WTC11 (cell line): ENCODE measurements around the gene SLC25A48. TPM values are rescaled to one million over a fixed set of nuclear protein-coding genes. Genes with fewer than 3 reads are reported as not detected.

Source experiments
- ATAC-seq: fragments of 200-7000 bp; cut with Tn5 transposase; 2 replicates; pipeline ENCODE4 v1.10.0; 2021; ENCODE audit warnings: mild to moderate bottlenecking, moderate library complexity
- CTCF ChIA-PET: fragments of 300-600 bp; sonication (Branson Sonifier 250); formaldehyde crosslinking; loops from one replicate; lab custom pipeline; 2021; ENCODE audit warnings: antibody characterized with exemption; lab: Charles Lee
- POLR2A ChIA-PET: fragments of 350-600 bp; sonication (Branson Sonifier 250); formaldehyde crosslinking; loops from one replicate; lab custom pipeline; 2021; ENCODE audit warnings: antibody characterized with exemption; lab: Charles Lee
- DNase-seq: peaks from one replicate; pipeline ENCODE4 v3.0.0; 2021; ENCODE audit warnings: low spot score
- H3K27ac Mint-ChIP-seq: 2 replicates; pipeline ENCODE4 v1.8.0; 2021; ENCODE audit warnings: mixed read lengths
- H3K27me3 Mint-ChIP-seq: 2 replicates; pipeline ENCODE4 v1.8.0; 2021; ENCODE audit warnings: low read depth, mild to moderate bottlenecking, moderate library complexity, mixed read lengths
- H3K36me3 Mint-ChIP-seq: 2 replicates; pipeline ENCODE4 v1.8.0; 2021; ENCODE audit warnings: mixed read lengths
- H3K4me1 Mint-ChIP-seq: 2 replicates; pipeline ENCODE4 v1.8.0; 2022; ENCODE audit warnings: mixed read lengths
- H3K4me3 Mint-ChIP-seq: 2 replicates; pipeline ENCODE4 v1.8.0; 2021; ENCODE audit warnings: mild to moderate bottlenecking, moderate library complexity, mixed read lengths
- H3K9me3 Mint-ChIP-seq: 2 replicates; pipeline ENCODE4 v1.8.0; 2021; ENCODE audit warnings: mixed read lengths
- E2F1 ChIP-seq: sonication (generic); formaldehyde crosslinking; IDR thresholded peaks from 2 replicates; pipeline ENCODE4 v1.8.0; 2022; ENCODE audit warnings: mild to moderate bottlenecking, missing genetic modification reagents
- ESRRA ChIP-seq: sonication (generic); formaldehyde crosslinking; IDR thresholded peaks from 2 replicates; pipeline ENCODE4 v1.8.1; 2022; ENCODE audit warnings: mild to moderate bottlenecking, missing genetic modification reagents, borderline replicate concordance
- FOXP1 ChIP-seq: sonication (generic); formaldehyde crosslinking; IDR thresholded peaks from 2 replicates; pipeline ENCODE4 v1.8.0; 2022; ENCODE audit warnings: missing genetic modification reagents, mild to moderate bottlenecking, moderate library complexity, borderline replicate concordance
- GABPB1 ChIP-seq: sonication (generic); formaldehyde crosslinking; IDR thresholded peaks from 2 replicates; pipeline ENCODE4 v1.8.1; 2023; ENCODE audit warnings: mild to moderate bottlenecking, missing genetic modification reagents
- HMGXB4 ChIP-seq: sonication (generic); formaldehyde crosslinking; IDR thresholded peaks from 2 replicates; pipeline ENCODE4 v1.8.1; 2023; ENCODE audit warnings: mild to moderate bottlenecking, moderate library complexity, missing genetic modification reagents
- JAZF1 ChIP-seq: fragments of 250-450 bp; sonication (Bioruptor Pico); IDR thresholded peaks from 2 replicates; pipeline ENCODE4 v1.9.0; 2021; ENCODE audit warnings: moderate library complexity, mild to moderate bottlenecking, inconsistent platforms
- KAT7 ChIP-seq: sonication (generic); formaldehyde crosslinking; IDR thresholded peaks from 2 replicates; pipeline ENCODE4 v1.8.1; 2023; ENCODE audit warnings: missing genetic modification reagents, mild to moderate bottlenecking, borderline replicate concordance
- NFYB ChIP-seq: sonication (generic); formaldehyde crosslinking; conservative IDR thresholded peaks from 2 replicates; pipeline ENCODE4 v1.8.0; 2022; ENCODE audit warnings: low read depth, missing genetic modification reagents
- SMAD3 ChIP-seq: sonication (generic); formaldehyde crosslinking; IDR thresholded peaks from 2 replicates; pipeline ENCODE4 v1.8.0; 2022; ENCODE audit warnings: missing genetic modification reagents, mild to moderate bottlenecking, borderline replicate concordance
- SP1 ChIP-seq: sonication (generic); formaldehyde crosslinking; conservative IDR thresholded peaks from 2 replicates; pipeline ENCODE4 v1.8.1; 2022; ENCODE audit warnings: missing genetic modification reagents
- TCF7 ChIP-seq: sonication (generic); formaldehyde crosslinking; IDR thresholded peaks from 2 replicates; pipeline ENCODE4 v1.8.0; 2022; ENCODE audit warnings: mild to moderate bottlenecking, low read depth, missing genetic modification reagents, moderate library complexity
- TP53 ChIP-seq: sonication (generic); formaldehyde crosslinking; IDR thresholded peaks from 2 replicates; pipeline ENCODE4 v1.8.1; 2023; ENCODE audit warnings: mild to moderate bottlenecking, missing genetic modification reagents
- ZBTB43 ChIP-seq: sonication (generic); formaldehyde crosslinking; IDR thresholded peaks from 2 replicates; pipeline ENCODE4 v1.8.1; 2023; ENCODE audit warnings: mild to moderate bottlenecking, missing genetic modification reagents
- ZNF317 ChIP-seq: sonication (generic); formaldehyde crosslinking; IDR thresholded peaks from 2 replicates; pipeline ENCODE4 v1.8.1; 2023; ENCODE audit warnings: low read depth, mild to moderate bottlenecking, moderate library complexity, missing genetic modification reagents, borderline replicate concordance
- ZNF416 ChIP-seq: fragments of 250-450 bp; sonication (Bioruptor Pico); IDR thresholded peaks from 2 replicates; pipeline ENCODE4 v1.9.0; 2021; ENCODE audit warnings: mild to moderate bottlenecking, inconsistent platforms
- ZNF671 ChIP-seq: fragments of 250-450 bp; sonication (Bioruptor Pico); IDR thresholded peaks from 2 replicates; pipeline ENCODE4 v1.8.0; 2021; ENCODE audit warnings: mild to moderate bottlenecking
- total RNA-seq: library from RNA; stranded (reverse); gene quantifications from 3 replicates; pipeline ENCODE4 v1.2.3, GENCODE V29; 2021
- TF ChIP-seq, protein P1 (sequence below): fragments of 250-450 bp; sonication (Bioruptor Pico); IDR thresholded peaks from 2 replicates; pipeline ENCODE4 v1.9.0; 2021; ENCODE audit warnings: mild to moderate bottlenecking, borderline replicate concordance
- TF ChIP-seq, protein P2 (sequence below): sonication (generic); formaldehyde crosslinking; IDR thresholded peaks from 2 replicates; pipeline ENCODE4 v1.8.0; 2023; ENCODE audit warnings: missing genetic modification reagents

Gene SLC25A48
- total RNA-seq, 1 experiment from 2014 or later: 1.1 TPM

DNA sequence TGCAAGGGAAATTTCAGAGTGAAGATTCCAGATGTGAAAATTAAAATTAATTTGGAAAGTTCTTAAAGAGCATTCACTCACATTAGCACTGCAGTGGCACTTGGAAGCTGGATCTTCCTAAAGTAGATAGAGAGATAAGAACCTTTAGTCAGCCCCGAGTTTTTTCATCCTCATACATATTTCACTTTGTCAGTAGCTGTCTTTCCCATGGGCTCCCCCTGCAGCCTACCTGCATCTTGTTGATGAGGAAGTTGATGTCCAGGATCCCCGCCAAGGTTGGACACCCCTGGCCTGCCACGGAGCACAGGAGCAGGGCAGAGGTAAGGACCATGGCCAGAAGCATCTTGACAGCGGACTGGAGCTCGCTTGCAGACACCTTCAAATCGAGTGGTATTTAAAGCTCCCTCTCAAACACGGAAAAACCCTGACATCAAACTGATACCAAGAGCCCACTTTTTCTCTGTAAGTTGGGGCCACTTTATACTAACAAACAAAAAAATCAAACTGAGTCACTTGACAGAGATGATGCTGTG, 61.1 kb downstream of the SLC25A48 start, which contains the start of gene IL9:
TSS of gene IL9 (minus strand) at position 368 of the 533 bp plus-strand sequence. CDS start at position 343, 25 bp downstream.
- Mint-ChIP-seq H3K9me3 (no peaks in the 10 kb centered on the region), H3K27ac (no peak within 1 kb of the TSS), H3K27me3 (no peaks in the 10 kb centered on the region; the same call in 1 of the 2 replicates), H3K4me1 (no peaks in the 10 kb centered on the region)
- DNase-seq: no peak
- POLR2A ChIA-PET: no interaction called here
- no peak for ATAC-seq
- TF ChIP-seq FOXP1 (CRISPR knock-in tag) (no peak), NFYB (CRISPR knock-in tag) (no peak), ZNF317 (CRISPR knock-in tag) (no peak), TCF7 (CRISPR knock-in tag) (no peak), ZNF671 (CRISPR knock-in tag) (no peak), ESRRA (CRISPR knock-in tag) (no peak), SMAD3 (no peak), SP1 (CRISPR knock-in tag) (no peak), ZNF416 (no peak)
- TF ChIP-seq, protein P1, sequence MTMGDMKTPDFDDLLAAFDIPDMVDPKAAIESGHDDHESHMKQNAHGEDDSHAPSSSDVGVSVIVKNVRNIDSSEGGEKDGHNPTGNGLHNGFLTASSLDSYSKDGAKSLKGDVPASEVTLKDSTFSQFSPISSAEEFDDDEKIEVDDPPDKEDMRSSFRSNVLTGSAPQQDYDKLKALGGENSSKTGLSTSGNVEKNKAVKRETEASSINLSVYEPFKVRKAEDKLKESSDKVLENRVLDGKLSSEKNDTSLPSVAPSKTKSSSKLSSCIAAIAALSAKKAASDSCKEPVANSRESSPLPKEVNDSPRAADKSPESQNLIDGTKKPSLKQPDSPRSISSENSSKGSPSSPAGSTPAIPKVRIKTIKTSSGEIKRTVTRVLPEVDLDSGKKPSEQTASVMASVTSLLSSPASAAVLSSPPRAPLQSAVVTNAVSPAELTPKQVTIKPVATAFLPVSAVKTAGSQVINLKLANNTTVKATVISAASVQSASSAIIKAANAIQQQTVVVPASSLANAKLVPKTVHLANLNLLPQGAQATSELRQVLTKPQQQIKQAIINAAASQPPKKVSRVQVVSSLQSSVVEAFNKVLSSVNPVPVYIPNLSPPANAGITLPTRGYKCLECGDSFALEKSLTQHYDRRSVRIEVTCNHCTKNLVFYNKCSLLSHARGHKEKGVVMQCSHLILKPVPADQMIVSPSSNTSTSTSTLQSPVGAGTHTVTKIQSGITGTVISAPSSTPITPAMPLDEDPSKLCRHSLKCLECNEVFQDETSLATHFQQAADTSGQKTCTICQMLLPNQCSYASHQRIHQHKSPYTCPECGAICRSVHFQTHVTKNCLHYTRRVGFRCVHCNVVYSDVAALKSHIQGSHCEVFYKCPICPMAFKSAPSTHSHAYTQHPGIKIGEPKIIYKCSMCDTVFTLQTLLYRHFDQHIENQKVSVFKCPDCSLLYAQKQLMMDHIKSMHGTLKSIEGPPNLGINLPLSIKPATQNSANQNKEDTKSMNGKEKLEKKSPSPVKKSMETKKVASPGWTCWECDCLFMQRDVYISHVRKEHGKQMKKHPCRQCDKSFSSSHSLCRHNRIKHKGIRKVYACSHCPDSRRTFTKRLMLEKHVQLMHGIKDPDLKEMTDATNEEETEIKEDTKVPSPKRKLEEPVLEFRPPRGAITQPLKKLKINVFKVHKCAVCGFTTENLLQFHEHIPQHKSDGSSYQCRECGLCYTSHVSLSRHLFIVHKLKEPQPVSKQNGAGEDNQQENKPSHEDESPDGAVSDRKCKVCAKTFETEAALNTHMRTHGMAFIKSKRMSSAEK: no peak
- TF ChIP-seq, all 79 proteins: peak for 0
- CTCF ChIA-PET: interaction anchor here (0.6 kb wide), 1 partner anchor 335 kb away, joined by 3 read pairs; no protein-coding TSS in a partner anchor
- Mint-ChIP-seq H3K4me3 (no peak within 1 kb of the TSS), H3K36me3 (no peaks in the 10 kb centered on the region)

DNA sequence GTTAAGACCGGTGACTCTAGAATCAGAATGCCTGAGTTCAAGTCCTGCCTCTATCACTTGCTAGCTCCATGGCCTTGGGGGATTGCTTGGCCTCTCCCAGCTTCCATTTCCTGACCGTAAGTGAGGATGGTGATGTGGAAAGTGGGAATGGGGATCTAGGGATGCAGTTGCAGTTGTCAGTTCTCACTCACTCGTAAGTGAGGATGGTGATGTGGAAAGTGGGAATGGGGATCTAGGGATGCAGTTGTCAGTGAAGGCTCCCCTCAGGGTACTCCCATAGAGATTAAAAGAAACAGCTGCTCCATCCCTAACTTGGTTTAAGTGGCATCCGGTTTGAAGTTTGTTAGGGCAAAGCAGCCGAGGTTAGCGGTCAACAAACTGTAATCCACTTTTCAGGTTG, 64.2 kb downstream of the SLC25A48 start:
- ATAC-seq (no peak), DNase-seq (no peak)
- Mint-ChIP-seq H3K4me1 (no peaks in the 10 kb centered on the region), H3K27me3 (no peaks in the 10 kb centered on the region; the same call in 1 of the 2 replicates), H3K9me3 (no peaks in the 10 kb centered on the region), H3K4me3 (no peak overlapping the region), H3K36me3 (no peaks in the 10 kb centered on the region), H3K27ac (no peak overlapping the region)
- TF ChIP-seq E2F1 (CRISPR knock-in tag) (no peak), KAT7 (CRISPR knock-in tag) (no peak), SP1 (CRISPR knock-in tag) (no peak), JAZF1 (CRISPR knock-in tag) (no peak), ZBTB43 (CRISPR knock-in tag) (no peak), GABPB1 (no peak), TP53 (CRISPR knock-in tag) (no peak), HMGXB4 (no peak)
- TF ChIP-seq, protein P2, sequence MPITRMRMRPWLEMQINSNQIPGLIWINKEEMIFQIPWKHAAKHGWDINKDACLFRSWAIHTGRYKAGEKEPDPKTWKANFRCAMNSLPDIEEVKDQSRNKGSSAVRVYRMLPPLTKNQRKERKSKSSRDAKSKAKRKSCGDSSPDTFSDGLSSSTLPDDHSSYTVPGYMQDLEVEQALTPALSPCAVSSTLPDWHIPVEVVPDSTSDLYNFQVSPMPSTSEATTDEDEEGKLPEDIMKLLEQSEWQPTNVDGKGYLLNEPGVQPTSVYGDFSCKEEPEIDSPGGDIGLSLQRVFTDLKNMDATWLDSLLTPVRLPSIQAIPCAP: no peak
- POLR2A ChIA-PET: no interaction called here
- CTCF ChIA-PET: interaction anchor here (2.4 kb wide), 1 partner anchor 10 kb away, joined by 8 read pairs; no protein-coding TSS in a partner anchor
